OCI-LY7 (cell line): ENCODE results near the gene NLRC3.

Source experiments
- CTCF ChIP-seq: fragments of 200-600 bp; sonication (generic); conservative IDR thresholded peaks from 2 replicates; pipeline ENCODE4 v1.5.1; 2014; ENCODE audit warnings: mild to moderate bottlenecking, antibody characterized with exemption, low read length, moderate library complexity, mixed read lengths
- EZH2phosphoT487 ChIP-seq: fragments of 200-600 bp; sonication (generic); IDR thresholded peaks from 2 replicates; pipeline ENCODE4 v1.6.1; 2018; ENCODE audit warnings: low read depth, borderline replicate concordance, mild to moderate bottlenecking, mixed run types, antibody characterized with exemption, low read length, moderate library complexity, mixed read lengths

GRCh38 chr16:3497771-3498170, 79.4 kb downstream of the NLRC3 start:
- no peak for TF ChIP-seq CTCF
- no peak for TF ChIP-seq EZH2phosphoT487
